Fibroblast of peridontal ligament (primary cell): ENCODE data around the gene TGM4.
"Not testable (repeated sequence)": the region's sequence is repeated elsewhere in the genome, so short reads cannot be mapped to it uniquely, and the experiment has no call there.

ENCODE experiments used
- DNase-seq: peaks from one replicate; pipeline ENCODE4 v3.0.0-alpha.2; 2010; ENCODE audit errors: extremely low read depth

The TGM4 gene

GRCh38 chr3:44915702-44916438, 41.5 kb downstream of the TGM4 start:
- no peak for DNase-seq

- no peak for DNase-seq
Observed at GRCh38 chr3:44918087-44918486, 43.7 kb downstream of the TGM4 start.

GRCh38 chr3:44918581-44918980, 44.2 kb downstream of the TGM4 start:
- DNase-seq = no peak

- DNase-seq = no peak
Observed at GRCh38 chr3:44920081-44920480, 45.7 kb downstream of the TGM4 start.

GRCh38 chr3:44923632-44924456, 49.4 kb downstream of the TGM4 start:
- peak; percentile 60 for DNase-seq

GRCh38 chr3:44924457-44925084, 50.2 kb downstream of the TGM4 start:
- no peak for DNase-seq

GRCh38 chr3:44926172-44926571, 51.8 kb downstream of the TGM4 start:
- DNase-seq = no peak

GRCh38 chr3:44926921-44927320, 52.5 kb downstream of the TGM4 start:
- no peak for DNase-seq

GRCh38 chr3:44927371-44927770, 53.0 kb downstream of the TGM4 start:
- DNase-seq = no peak

GRCh38 chr3:44929782-44930181, 55.4 kb downstream of the TGM4 start:
- no peak for DNase-seq

- DNase-seq = no peak
Observed at GRCh38 chr3:44930911-44931310, 56.5 kb downstream of the TGM4 start.

- DNase-seq = no peak
Observed at GRCh38 chr3:44931791-44932190, 57.4 kb downstream of the TGM4 start.

- no peak for DNase-seq
Observed at GRCh38 chr3:44932271-44932670, 57.9 kb downstream of the TGM4 start.

GRCh38 chr3:44932986-44933944, 58.9 kb downstream of the TGM4 start:
- no peak for DNase-seq

GRCh38 chr3:44939581-44940036, 65.2 kb downstream of the TGM4 start:
- peak; percentile 33 for DNase-seq

- DNase-seq = peak; percentile 22
Observed at GRCh38 chr3:44942202-44942921, 68.0 kb downstream of the TGM4 start.

- no peak for DNase-seq
Observed at GRCh38 chr3:44948239-44948638, 73.8 kb downstream of the TGM4 start.

- DNase-seq = not testable (repeated sequence)
Observed at GRCh38 chr3:44949770-44950169, 75.4 kb downstream of the TGM4 start.

GRCh38 chr3:44950275-44950734, 75.9 kb downstream of the TGM4 start:
- DNase-seq = no peak

- no peak for DNase-seq
Observed at GRCh38 chr3:44952689-44953088, 78.3 kb downstream of the TGM4 start.

- no peak for DNase-seq
Observed at GRCh38 chr3:44954304-44954703, 79.9 kb downstream of the TGM4 start.
